Measurements from ENCODE around the gene DSTN. TPM values are rescaled to one million over a fixed set of nuclear protein-coding genes. Genes with fewer than 3 reads are reported as not detected.

DSTN gene
- total and polyA plus RNA-seq, 2 of the 4 experiments (the other 2 are of a cell fraction) = 221 to 269 TPM

GRCh38 chr20:17640875-17641378, 71.1 kb downstream of the DSTN start:
- BruUV-seq (replicated peaks) = no TSS peak
- Histone ChIP-seq H4K5ac (ENCODE audit: low read depth, low read length) (no peak overlapping the region), H4K8ac (ENCODE audit: low read depth in 2 of 2, low read length in 2 of 2) (no peak overlapping the region), H3K36me3 (ENCODE audit: control insufficient read depth, insufficient read depth, low read length) (peaks cover 71% of the 10 kb centered on the region), H3K27ac (ENCODE audit: insufficient read depth, low read length) (no peak overlapping the region), H3K9me1 (ENCODE audit: insufficient read depth, low read length) (peaks cover 5% of the 10 kb centered on the region; the same call in 1 of the 2 replicates), H3K27me3 (ENCODE audit: control insufficient read depth, insufficient read depth, low read length) (no peaks in the 10 kb centered on the region), H4K91ac (ENCODE audit: insufficient read depth, low read depth, low read length) (no peak overlapping the region), H2BK120ac (ENCODE audit: low read depth, low read length) (no peak overlapping the region), H2AK5ac (ENCODE audit: low read depth, low read length) (no peak overlapping the region), H2BK15ac (ENCODE audit: low read depth, low read length) (no peak overlapping the region), H3K23ac (ENCODE audit: low read depth, low read length) (no peak overlapping the region), H2AFZ (replicated peaks; ENCODE audit: low read length, poor library complexity) (no peak overlapping the region), H3K9me3 (ENCODE audit: control insufficient read depth, insufficient read depth, low read length) (no peaks in the 10 kb centered on the region), H4K20me1 (ENCODE audit: insufficient read depth, low read length) (peaks cover 99% of the 10 kb centered on the region), H3K18ac (ENCODE audit: low read depth, low read length) (no peak overlapping the region), H2BK5ac (ENCODE audit: low read depth, low read length, poor library complexity, severe bottlenecking) (no peak overlapping the region), H3K9ac (ENCODE audit: low read depth, low read length) (no peak overlapping the region), H3K79me1 (ENCODE audit: low read depth in 1 of 2, low read length in 2 of 2) (peaks cover 35 to 98% of the 10 kb centered on the region in 2 experiments), H3K4ac (ENCODE audit: low read depth, low read length) (no peak overlapping the region), H3K4me1 (ENCODE audit: control insufficient read depth, insufficient read depth, low read length) (peaks cover 10% of the 10 kb centered on the region; the same call in 1 of the 2 replicates), H3K4me3 (ENCODE audit: insufficient read depth, low read depth, low read length) (no peak overlapping the region), H3K4me2 (ENCODE audit: low read depth, low read length) (no peak overlapping the region), H2AK9ac (replicated peaks; ENCODE audit: low read depth, low read length, poor library complexity) (no peak overlapping the region), H3K14ac (replicated peaks; ENCODE audit: low read depth, low read length) (no peak overlapping the region), H3K56ac (ENCODE audit: extremely low read depth, insufficient read depth, low read length) (no peak overlapping the region), H2BK20ac (ENCODE audit: low read depth, low read length) (no peak overlapping the region)
- POLR2A ChIA-PET (ENCODE audit: unreplicated experiment) = no interaction called here
- TF ChIP-seq CTCF (conservative IDR thresholded peaks at IDR 0.05; ENCODE audit: low read depth, low read length) (no peak), USF2 (IDR thresholded peaks at IDR 0.05; ENCODE audit: low read depth, low read length) (no peak), NFE2L2 (IDR thresholded peaks at IDR 0.05; ENCODE audit: low read depth, low read length) (no peak), BHLHE40 (IDR thresholded peaks at IDR 0.05; ENCODE audit: low read depth, low read length) (no peak), SMC3 (IDR thresholded peaks at IDR 0.05; ENCODE audit: low read depth, low read length) (no peak)
- ATAC-seq (ENCODE audit: low read depth) (no peak), DNase-seq (no peak)
- in situ Hi-C loops (cut with MboI; ENCODE audit: low sequenced_read_pairs) (loop anchor here (25.0 kb wide), 1 partner anchor 496 kb away; the partner anchor contains the start of genes KAT14 and PET117), dilution Hi-C loops (cut with HindIII; ENCODE audit: low sequenced_read_pairs, unreplicated experiment) (no loop called here), intact Hi-C loops (cut with micrococcal nuclease) (no loop called here)
- CTCF ChIA-PET = no interaction called here
- 100% methylated on average over 5 of the region's 14 CpGs; no CpG with 5 or more reads in 1 of the 2 experiments for WGBS, 2 experiments (ENCODE audit: extremely low coverage in 2 of 2, insufficient read length in 1 of 2)
